T1000 (cell line): ENCODE measurements around the gene MEDAG.

Experiments
- DNase-seq: peaks from one replicate; lab custom pipeline; 2025; ENCODE audit warnings: mixed read lengths; lab: John Stamatoyannopoulos, UW

Gene MEDAG

GRCh38 chr13:30957258-30957943 lies 51.3 kb downstream of the MEDAG start:
- DNase-seq: no peak

DNA sequence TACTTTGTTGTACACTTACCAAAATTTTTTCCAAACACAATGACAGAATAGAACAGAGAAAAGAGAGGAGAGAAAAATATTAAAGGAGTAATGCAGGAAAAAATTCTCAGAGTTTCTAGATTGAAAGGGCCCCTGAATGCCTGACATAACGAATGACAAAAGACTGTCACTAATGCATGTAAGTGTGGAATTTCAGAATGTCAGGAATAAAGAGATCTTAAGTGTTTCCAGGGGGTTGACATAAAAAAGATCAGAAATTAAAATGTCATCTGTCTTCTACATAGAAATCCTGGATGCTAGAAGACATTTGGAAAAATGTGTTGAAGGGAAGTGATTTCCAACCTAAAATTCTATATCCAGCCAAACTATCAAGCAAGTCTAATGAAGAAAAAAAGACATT lies 53.6 kb downstream of the MEDAG start:
- no peak for DNase-seq

- no peak for DNase-seq
Measured at GRCh38 chr13:30963791-30964190, 57.7 kb downstream of the MEDAG start.

DNA sequence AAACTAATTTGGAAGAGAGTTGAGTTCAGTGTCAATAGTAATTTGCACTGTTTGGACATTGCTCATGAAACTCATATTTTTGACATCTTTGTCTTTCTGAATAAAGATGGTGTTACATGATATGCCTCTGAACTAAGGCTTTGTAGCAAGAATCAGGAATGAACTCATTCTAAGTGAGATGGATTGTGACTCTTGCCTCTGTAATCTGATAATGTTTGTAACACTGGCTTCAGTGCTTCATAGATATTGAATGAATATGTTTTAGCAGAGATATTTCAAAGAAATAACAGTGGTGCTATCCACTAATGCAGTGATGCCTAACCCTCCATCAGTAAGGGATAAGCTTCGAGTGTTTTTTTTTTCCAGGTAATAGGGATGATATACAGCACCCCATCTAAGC lies 59.3 kb downstream of the MEDAG start:
- no peak for DNase-seq

- DNase-seq: no peak
Measured at GRCh38 chr13:30966101-30966500, 60.0 kb downstream of the MEDAG start.

DNA sequence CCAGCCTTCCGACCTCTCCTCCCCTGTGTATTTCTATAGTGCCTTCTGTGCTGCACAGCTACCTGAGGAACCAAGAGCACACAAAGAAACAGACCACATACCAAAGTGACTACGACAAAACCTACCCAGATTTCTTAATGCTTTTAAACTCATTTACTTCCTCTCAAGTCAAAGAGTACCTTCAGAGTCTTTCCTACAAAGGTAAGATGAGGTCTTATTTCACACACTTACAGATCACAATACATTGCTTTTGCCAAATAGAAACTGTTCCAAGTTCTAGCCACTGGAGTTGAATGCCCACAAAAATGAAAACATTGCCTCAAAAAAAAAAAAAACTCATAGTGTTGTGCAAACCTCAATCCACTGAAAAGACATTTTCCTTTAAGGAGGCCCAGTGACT lies 62.8 kb downstream of the MEDAG start:
- no peak for DNase-seq

- no peak for DNase-seq
Measured at GRCh38 chr13:30971575-30971974, 65.5 kb downstream of the MEDAG start.

DNA sequence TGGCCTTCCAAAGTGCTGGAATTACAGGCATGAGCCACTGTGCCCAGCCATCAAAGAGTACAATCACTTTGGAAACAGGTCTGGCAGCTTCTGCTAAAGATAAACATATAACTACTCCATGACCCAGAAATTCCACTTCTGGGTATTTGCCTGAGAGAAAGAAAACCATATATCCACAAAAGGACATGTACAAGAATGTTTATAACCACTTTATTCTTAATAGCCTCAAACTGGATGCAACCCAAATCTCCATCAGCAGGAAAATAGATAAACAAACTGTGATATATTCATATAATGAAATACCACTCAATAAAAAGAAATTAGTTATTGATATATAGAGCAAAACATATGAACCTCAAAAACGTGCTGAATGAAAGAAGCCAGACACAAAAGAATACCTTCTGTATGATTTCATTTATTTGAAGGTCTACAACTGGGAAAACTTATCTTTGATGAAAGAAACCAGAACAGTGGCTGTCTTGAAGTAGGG lies 66.9 kb downstream of the MEDAG start:
- no peak for DNase-seq

- no peak for DNase-seq
Measured at GRCh38 chr13:30974350-30974749, 68.3 kb downstream of the MEDAG start.
